ENCODE data around the gene DDX10.

DNA sequence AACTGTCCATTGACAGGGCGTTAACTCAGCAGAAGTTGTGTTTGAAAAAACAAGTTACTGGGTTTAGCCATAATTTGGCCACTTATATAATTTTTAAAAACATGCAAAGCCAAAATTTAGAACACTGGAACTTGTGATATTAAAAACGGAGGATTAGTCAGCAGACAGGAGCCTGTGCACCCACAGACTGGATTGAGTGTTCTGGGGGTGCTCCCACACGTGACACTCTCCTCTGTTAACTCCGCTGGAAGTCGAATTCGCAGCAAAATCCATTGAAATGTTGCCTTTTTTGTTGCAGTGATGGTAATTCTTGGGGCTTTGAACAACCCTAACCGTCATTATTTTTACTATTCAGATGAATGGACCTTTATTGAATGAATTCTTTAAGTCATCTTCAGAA is 269.8 kb downstream of the DDX10 start:
- no peak for TF ChIP-seq CTCF (IDR thresholded peaks at IDR 0.05)
- no peak for TF ChIP-seq POLR2A (IDR thresholded peaks at IDR 0.05)
